Thoracic aorta (tissue), 2 donors: Measurements from ENCODE around the gene CDCA7L. TPM values are rescaled to one million over a fixed set of nuclear protein-coding genes. Genes with fewer than 3 reads are reported as not detected.

Source experiments
- ATAC-seq: fragments of 150-250 bp; one replicate; pipeline ENCODE4 v1.8.0; 2017; ENCODE audit warnings: low read depth; ENCODE audit not compliant: insufficient number of reproducible peaks, low FRiP score
- DNase-seq: peaks from one replicate; pipeline ENCODE4 v3.0.0-alpha.2; 2020; ENCODE audit warnings: low spot score
- H3K27ac ChIP-seq, 2 donors: fragments of 200-600 bp; sonication (generic); 1 replicate in 1 of 2; 2 replicates in 1 of 2; pipeline ENCODE4 v1.5.1; 2016; ENCODE audit warnings: mild to moderate bottlenecking in 2 of 2, moderate library complexity in 2 of 2
- H3K27me3 ChIP-seq: fragments of 200-600 bp; sonication (generic); replicated peaks from 2 replicates; pipeline ENCODE4 v1.6.0; 2016; ENCODE audit warnings: mild to moderate bottlenecking; ENCODE audit not compliant: insufficient read depth
- H3K36me3 ChIP-seq: fragments of 200-600 bp; sonication (generic); one replicate; pipeline ENCODE4 v1.5.1; 2016
- H3K4me1 ChIP-seq, 2 donors: fragments of 200-600 bp; sonication (generic); 1 replicate in 1 of 2; 2 replicates in 1 of 2; pipeline versions ENCODE4 v1.5.1 to v1.6.0; 2016; ENCODE audit warnings: low read depth in 2 of 2, mild to moderate bottlenecking in 1 of 2; ENCODE audit not compliant: control insufficient read depth in 1 of 2
- H3K4me3 ChIP-seq: fragments of 200-600 bp; sonication (generic); 2 replicates; pipeline ENCODE4 v1.5.1; 2016; ENCODE audit warnings: mild to moderate bottlenecking
- H3K9me3 ChIP-seq: fragments of 200-600 bp; sonication (generic); 2 replicates; pipeline ENCODE4 v1.5.1; 2016
- total RNA-seq, 2 donors: library from RNA; depleted of rRNA; stranded (reverse); fragments of >200 nt; gene quantifications; one replicate each; pipeline versions ENCODE4 v1.1.0 to v1.2.3, GENCODE V29; 2016
- TF ChIP-seq, protein P1 (sequence below): fragments of 200-600 bp; sonication (generic); IDR thresholded peaks from one replicate; pipeline ENCODE4 v1.5.1; 2019; ENCODE audit warnings: antibody characterized with exemption

The CDCA7L gene
- 10 to 100 TPM in 1 of 2 donors, 1 to 10 TPM in 1; 2.5 to 13.9 TPM for total RNA-seq

DNA sequence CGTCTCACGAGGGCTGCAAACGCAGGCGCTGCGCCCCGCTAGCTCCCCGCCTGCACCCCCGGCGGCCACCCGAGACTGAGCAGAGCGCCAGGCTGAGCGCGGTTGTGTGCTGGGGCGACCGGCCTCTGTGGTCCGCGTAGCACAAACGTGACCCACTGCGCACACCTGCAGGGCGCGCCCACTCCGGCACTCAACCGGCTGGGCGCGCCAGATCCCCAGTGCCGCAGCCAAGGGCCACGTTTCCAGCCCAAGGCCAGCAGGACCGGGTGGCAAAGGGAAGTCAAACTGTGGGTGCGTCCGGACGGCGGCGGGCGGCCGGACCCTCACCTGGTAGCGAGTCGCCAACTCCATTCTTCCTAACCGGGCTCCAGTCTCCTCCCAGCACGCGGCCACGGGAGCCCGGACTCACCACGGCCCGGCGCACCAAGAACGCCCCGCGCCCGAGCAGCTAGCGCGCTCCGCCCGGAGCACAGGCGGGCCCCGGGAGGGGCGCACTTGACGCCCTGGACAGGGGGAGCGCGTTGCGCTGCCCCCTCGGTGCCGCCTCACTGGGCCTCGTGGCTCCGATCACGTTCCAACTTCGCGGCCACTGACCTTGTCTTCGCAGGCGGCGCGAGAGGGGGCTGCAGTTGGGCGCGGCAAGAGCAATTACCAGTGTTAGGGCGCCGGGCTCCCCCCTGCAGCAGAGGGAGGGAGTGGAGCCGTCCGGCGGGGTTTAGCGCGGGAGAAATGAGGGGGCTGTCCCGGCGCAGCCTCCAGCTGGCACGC lies at the start of gene CDCA7L:
CDCA7L (minus strand) TSS at position 446 of the 768 bp plus-strand sequence; CDS start at position 351, 95 bp downstream.
- peaks cover 0 to 16% of the 10 kb centered on the region in 2 donors for H3K4me1 ChIP-seq
- no peak for DNase-seq
- TF ChIP-seq, protein P1, sequence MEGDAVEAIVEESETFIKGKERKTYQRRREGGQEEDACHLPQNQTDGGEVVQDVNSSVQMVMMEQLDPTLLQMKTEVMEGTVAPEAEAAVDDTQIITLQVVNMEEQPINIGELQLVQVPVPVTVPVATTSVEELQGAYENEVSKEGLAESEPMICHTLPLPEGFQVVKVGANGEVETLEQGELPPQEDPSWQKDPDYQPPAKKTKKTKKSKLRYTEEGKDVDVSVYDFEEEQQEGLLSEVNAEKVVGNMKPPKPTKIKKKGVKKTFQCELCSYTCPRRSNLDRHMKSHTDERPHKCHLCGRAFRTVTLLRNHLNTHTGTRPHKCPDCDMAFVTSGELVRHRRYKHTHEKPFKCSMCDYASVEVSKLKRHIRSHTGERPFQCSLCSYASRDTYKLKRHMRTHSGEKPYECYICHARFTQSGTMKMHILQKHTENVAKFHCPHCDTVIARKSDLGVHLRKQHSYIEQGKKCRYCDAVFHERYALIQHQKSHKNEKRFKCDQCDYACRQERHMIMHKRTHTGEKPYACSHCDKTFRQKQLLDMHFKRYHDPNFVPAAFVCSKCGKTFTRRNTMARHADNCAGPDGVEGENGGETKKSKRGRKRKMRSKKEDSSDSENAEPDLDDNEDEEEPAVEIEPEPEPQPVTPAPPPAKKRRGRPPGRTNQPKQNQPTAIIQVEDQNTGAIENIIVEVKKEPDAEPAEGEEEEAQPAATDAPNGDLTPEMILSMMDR = no peak
- H3K27me3 ChIP-seq = no peaks in the 10 kb centered on the region
- H3K4me3 ChIP-seq = peak within 1 kb of the TSS; percentile 75
- H3K36me3 ChIP-seq = no peaks in the 10 kb centered on the region
- ATAC-seq = peak; percentile 53
- H3K27ac ChIP-seq = peak within 1 kb of the TSS in 1 of 2 donors; percentile 10
- H3K9me3 ChIP-seq = no peaks in the 10 kb centered on the region

DNA sequence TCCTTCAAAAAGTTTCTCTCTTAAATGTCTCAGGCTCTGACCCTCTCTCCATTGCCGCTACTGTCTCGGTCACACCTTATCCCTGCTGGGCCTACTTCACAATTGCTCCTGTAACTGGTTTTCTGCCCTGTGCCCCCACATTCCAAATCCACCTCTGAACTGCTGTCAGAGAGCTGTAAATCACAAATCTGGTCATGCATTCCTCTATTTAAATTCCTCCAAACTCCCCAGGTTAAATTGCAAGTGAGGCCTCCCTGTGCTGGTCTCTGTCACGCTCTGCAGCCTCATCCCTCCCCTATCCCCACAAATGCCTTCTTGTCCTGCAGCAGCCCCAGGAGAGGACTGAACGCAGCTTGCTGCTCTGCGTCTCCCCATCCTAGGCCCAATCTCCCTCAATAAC lies 40.4 kb upstream of the CDCA7L start:
- Histone ChIP-seq H3K9me3 (no peaks in the 10 kb centered on the region), H3K36me3 (no peaks in the 10 kb centered on the region), H3K27me3 (no peaks in the 10 kb centered on the region), H3K4me1 (no peaks in the 10 kb centered on the region), H3K4me3 (no peak overlapping the region), H3K27ac (no peak overlapping the region)
- TF ChIP-seq, protein P1 = no peak
- DNase-seq (no peak), ATAC-seq (no peak)

DNA sequence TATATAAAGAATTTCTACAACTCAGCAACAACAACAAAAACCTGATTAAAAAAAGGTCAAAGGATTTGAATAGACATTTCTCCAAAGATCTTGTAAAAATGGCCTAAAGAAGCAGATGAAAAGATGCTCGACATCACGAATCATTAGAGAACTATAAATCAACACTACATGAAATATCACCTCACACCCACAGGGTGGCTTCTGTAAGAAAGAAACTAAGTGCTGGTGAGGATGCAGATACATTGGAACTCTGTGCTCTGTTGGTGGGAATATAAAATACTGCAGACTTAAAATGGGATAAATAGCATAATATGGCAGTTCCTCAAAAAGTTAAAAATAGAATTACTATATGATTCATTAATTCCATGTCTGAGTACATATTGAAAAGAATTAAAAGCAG lies 38.3 kb upstream of the CDCA7L start:
- Histone ChIP-seq H3K9me3 (no peaks in the 10 kb centered on the region), H3K27me3 (no peaks in the 10 kb centered on the region), H3K27ac (no peak overlapping the region), H3K4me1 (no peaks in the 10 kb centered on the region), H3K4me3 (no peak overlapping the region), H3K36me3 (no peaks in the 10 kb centered on the region)
- ATAC-seq (no peak), DNase-seq (no peak)
- TF ChIP-seq, protein P1 = no peak

- Histone ChIP-seq H3K4me3 (no peak overlapping the region), H3K9me3 (no peaks in the 10 kb centered on the region), H3K4me1 (no peaks in the 10 kb centered on the region), H3K27ac (no peak overlapping the region), H3K36me3 (no peaks in the 10 kb centered on the region), H3K27me3 (no peaks in the 10 kb centered on the region)
- no peak for DNase-seq
- ATAC-seq = no peak
- TF ChIP-seq, protein P1 = no peak
These were observed 37.4 kb upstream of the CDCA7L start for GRCh38 chr7:21983056-21983455.

DNA sequence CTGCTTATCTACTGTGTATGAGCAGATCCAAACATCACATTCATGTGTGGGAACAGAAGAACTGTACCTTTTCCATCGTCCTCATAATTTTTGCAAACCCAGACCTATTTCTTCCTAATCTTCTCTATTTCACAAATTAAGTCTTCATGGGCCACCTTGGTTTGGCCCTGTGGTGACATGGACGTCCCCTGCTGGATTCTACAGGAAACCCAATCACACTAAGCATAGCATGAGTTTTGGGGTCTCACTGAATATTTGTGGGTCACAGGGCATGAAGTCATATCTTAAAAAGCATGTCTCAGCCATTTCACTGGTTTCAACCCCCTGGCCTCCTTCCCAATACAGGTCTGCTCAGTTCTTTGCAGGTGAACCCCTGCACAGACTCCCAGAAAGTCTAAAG lies 35.8 kb upstream of the CDCA7L start:
- Histone ChIP-seq H3K9me3 (no peaks in the 10 kb centered on the region), H3K27ac (no peak overlapping the region), H3K27me3 (no peaks in the 10 kb centered on the region), H3K36me3 (no peaks in the 10 kb centered on the region), H3K4me1 (no peaks in the 10 kb centered on the region), H3K4me3 (no peak overlapping the region)
- TF ChIP-seq, protein P1 = no peak
- ATAC-seq = no peak
- no peak for DNase-seq
